Fibroblast of pulmonary artery (primary cell): Measurements from ENCODE around the gene LAMTOR2.

Experiments
- DNase-seq: peaks from one replicate; pipeline ENCODE4 v3.0.0-alpha.2; 2010; ENCODE audit warnings: low read depth
- H3K4me3 ChIP-seq: replicated peaks from 2 replicates; pipeline ENCODE4 v1.5.1; 2011; ENCODE audit warnings: low read depth, mild to moderate bottlenecking, control low read depth, low read length, moderate library complexity
- TF ChIP-seq, protein P1 (sequence below): IDR thresholded peaks from 2 replicates; pipeline ENCODE4 v1.5.1; 2011; ENCODE audit warnings: mild to moderate bottlenecking, control low read depth, low read length, inconsistent platforms; ENCODE audit errors: missing control alignments

Gene LAMTOR2

DNA sequence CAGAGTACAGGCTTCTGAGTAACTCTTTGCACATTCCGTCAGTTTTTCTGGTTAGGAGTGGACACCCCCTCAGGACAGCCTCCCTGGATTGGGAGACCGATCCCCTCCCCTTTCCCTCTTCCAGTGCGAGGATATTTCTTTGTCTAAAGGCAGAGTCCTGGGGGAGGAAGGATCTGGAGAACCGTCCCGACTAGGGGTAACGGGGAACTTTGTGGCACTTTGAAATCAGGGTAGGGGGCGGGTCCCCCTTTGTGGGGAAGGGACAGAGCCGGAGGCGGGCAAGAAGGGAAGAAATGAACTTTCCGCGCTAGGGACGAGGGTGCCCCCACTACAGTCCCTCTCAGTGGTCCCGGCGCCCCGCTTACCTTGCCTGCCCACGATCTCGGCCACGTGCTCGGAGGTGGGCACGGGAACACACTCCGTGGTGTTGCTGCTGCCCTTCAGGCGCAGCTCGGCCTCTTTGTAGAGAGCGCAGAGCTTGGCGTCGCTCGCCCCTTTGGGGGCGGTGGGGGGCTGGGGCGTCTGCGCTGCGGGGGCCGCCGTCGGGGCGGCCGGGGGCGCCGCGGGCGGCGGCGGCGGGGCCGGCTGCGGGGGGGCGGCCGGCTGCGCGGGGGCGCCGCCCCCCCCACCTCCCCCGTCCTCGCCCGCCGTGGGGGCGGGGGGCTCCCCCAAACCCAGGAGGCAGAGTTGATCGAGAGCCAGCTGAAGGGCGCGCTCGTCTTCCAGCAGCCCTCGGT is 26.8 kb downstream of the LAMTOR2 start:
- DNase-seq, result peak; percentile 16
- TF ChIP-seq, protein P1, sequence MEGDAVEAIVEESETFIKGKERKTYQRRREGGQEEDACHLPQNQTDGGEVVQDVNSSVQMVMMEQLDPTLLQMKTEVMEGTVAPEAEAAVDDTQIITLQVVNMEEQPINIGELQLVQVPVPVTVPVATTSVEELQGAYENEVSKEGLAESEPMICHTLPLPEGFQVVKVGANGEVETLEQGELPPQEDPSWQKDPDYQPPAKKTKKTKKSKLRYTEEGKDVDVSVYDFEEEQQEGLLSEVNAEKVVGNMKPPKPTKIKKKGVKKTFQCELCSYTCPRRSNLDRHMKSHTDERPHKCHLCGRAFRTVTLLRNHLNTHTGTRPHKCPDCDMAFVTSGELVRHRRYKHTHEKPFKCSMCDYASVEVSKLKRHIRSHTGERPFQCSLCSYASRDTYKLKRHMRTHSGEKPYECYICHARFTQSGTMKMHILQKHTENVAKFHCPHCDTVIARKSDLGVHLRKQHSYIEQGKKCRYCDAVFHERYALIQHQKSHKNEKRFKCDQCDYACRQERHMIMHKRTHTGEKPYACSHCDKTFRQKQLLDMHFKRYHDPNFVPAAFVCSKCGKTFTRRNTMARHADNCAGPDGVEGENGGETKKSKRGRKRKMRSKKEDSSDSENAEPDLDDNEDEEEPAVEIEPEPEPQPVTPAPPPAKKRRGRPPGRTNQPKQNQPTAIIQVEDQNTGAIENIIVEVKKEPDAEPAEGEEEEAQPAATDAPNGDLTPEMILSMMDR, result no peak
- peak overlapping the region; percentile 87 for H3K4me3 ChIP-seq

DNA sequence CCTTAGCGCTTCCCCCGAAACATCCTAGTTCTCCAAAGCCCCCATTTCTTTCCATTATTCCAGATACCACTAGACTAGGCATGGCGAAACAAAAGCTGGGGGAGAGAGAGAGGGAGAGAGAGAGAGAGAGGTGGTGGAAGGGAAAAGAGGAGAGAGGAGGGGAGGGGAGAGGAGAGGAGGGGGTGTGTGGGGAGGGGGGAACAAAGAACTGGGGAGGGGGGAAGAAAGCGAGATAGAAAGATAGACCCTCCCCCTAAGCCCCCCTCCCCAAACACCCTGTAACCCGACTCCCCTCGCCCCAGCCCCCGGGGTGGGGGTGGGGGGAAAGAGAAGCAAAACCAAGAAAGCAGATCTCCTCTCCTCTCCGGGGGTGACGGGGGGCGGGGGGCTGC is 27.3 kb downstream of the LAMTOR2 start:
- DNase-seq, result peak; percentile 16
- peak overlapping the region; percentile 87 for H3K4me3 ChIP-seq
- TF ChIP-seq, protein P1, result no peak

DNA sequence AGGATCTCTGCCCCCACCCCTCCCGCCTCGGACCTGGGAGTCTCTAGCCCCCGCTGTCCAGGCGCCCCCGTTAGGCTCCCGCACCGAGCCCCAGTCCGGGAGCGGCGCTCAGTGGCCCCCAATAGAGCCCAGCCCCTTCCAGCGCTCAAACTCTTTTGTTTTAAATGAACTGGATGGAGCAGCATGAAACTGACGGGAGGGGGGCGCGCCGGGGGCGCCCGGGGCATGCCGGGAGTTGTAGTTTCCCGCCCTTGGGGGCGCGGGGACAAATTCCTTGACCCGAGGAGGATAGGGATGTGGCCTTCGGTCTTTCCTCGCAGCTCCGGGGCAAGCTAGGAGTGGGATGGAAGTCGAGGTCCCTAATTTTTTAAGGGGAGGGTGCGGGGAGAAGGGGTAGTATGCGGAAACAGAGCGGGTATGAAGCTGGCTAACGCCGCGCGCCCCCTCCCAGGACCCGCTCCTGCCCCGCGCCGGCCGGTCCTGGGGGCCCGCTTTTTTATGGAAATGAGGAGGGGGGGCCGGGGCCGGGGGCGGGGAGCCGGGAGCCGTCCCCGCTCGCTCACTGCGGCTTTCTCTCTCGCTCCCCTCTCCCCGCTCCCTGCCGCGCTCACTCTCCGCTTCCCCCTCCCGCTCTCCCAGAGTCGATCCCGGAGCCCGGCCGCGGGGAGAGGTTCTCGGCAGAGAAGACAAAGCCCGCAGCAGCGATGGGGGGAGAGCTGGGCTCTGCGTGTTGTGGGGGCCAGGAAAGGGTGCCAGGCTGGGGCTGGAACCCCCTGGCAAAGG is 27.9 kb downstream of the LAMTOR2 start, which contains the start of gene MEX3A:
Gene MEX3A, minus strand, starts transcription at position 157 of the 783 bp plus-strand sequence. CDS start 467 bp downstream, outside the sequence.
- TF ChIP-seq, protein P1, result no peak
- DNase-seq, result peak; percentile 72
- H3K4me3 ChIP-seq, result peak within 1 kb of the TSS; percentile 87

DNA sequence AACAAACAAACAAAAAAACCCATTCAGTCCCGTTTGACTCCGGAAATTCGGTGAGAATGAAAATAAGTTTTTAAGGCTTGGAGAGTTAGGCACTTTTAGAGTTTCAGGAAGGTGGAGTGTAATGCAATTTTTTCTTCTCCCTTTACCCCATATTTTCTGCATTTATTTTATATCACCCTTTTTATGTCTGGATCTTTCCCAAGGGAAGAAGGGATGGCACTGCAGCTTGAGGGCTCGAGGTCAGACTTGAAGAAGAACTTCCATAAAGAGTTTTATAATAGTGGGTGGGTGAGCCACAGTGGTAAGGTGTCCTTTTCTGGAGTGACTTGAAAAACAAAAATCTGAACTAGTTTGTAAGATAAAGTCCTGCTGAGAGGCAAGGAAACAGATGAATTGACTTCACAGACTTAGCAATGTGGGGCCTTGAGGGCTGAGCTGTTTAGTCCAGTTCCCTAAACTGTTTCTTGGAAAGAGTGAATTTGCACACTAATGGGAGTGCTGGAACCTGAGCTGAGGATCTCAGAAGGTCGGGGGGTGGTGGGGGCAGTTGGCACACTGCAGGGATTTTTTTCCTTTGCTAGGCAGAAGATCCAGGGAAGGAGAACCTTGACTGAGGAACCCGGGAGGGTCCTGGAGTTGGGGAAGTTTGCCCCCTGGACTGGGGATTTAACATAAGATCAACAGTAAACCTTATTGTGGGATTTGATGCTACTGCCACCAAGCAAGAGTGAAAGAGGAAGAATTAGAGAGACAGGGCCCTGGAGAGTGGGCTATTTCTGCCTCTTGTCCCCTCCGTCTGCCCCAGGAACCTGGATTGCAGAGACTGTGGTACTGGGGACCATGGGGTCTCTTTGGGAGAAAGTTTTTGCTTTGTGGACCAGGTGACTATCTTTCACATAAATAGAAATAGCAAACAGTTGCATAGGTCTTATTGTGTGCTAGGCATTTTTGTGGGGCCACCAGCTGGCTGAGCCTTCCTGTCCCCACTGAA is 29.5 kb downstream of the LAMTOR2 start:
- no peak for DNase-seq
- TF ChIP-seq, protein P1, result no peak
- H3K4me3 ChIP-seq, result peak overlapping the region; percentile 87

DNA sequence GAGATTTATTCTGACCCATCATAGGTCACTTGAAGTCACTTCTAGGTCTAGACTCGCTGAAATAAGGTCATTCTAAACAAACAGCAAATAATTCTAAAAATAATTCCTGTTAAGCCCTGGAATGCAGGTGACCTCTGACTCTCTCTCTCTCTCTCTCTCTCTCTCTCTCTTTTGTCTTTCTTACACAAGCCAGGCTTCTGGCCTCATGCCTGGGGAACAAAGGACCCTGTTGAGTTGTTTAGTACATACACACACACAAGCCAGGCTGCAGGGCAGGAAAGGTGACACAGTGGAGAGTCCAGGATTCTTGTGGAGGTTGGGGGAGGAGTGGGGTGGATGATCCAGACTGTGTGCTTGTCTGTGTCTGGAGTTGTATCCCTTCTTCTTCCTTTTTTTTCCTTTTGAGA is 31.7 kb downstream of the LAMTOR2 start:
- no peak overlapping the region for H3K4me3 ChIP-seq
- DNase-seq, result peak; percentile 90
- TF ChIP-seq, protein P1, result no peak

DNA sequence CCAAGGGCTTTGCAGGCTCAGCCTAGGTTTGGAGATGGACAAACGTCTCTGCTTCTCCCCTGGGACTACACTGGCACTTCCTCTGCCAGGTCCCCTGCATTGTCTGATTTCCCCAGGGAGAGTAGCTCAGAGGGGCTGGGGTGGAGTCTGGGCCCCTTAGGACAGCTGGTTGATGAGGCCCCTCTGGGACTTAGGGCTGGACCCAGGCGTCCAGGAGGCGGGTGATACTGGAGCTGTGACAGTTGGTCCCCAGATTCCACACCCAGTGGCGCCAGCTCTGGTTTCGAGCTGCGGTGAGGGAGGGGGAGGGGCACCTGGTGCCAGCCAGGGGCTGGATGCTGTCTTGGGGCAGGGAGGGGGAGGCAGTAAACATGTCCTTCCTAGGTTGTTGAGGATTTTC is 35.1 kb downstream of the LAMTOR2 start:
- DNase-seq, result no peak
- TF ChIP-seq, protein P1, result no peak
- no peak overlapping the region for H3K4me3 ChIP-seq
